ENCODE data around the gene ARRB1. TPM values are rescaled to one million over a fixed set of nuclear protein-coding genes. Genes with fewer than 3 reads are reported as not detected.

Gene ARRB1
- total and polyA plus RNA-seq, 10 of the 15 experiments (the other 5 are each of a cell fraction or from before 2014, with no cell fraction given) = 0.39 to 12.9 (median 1.7) TPM

DNA sequence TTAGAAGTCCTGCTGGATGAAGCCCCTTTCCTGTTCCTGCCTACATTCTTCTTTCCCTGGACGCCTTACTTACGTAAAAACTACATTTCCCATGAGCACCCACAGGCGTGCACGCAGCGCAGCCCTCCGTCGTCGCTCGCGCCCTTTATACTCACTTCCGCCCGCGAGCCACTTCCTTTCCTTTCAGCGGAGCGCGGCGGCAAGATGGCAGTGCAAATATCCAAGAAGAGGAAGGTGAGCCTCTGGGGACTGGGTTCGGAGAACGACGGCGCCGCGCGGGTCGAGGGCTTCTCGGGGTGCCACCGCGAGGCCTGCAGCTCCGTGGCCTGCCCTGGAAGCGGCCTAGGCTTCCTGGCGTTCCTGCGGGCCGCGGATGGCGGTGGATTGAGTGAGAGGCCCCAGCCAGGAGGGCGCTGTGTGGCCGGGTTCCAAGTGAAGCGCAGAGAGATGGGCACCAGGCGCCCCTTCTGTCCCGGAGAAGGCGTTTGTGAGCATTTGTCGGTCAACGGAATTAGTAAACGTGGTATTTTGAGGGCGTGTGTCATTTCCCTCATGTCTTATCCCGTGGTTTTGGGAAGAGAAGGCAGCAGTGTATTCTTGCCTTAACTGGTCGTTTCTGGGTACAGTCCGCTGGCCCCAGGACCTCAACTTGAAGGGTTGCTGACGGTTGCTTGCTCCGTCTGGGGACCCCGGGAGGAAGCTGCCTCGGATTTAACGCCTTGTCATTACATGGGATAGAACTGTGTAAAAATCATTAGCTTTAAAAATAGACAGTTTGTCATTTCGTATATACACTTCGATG lies 48.1 kb upstream of the ARRB1 start, which contains the start of gene RPS3:
RPS3 (plus strand) TSS at position 175 of the 802 bp plus-strand sequence; CDS start at position 205, 30 bp downstream.
- ATAC-seq = peak; percentile 90
- peaks cover 16 to 35% of the 10 kb centered on the region in 2 experiments for H3K36me3 ChIP-seq (ENCODE audit: control insufficient read depth in 2 of 2, insufficient read depth in 2 of 2, low read length in 1 of 2)
- ChIA-PET RAD21 (ENCODE audit: unreplicated experiment) (no interaction called here), CTCF (interaction anchor here (0.6 to 2.6 kb wide), 11 partner anchors 9 to 451 kb away, joined by 3 to 15 read pairs (median 5); no protein-coding TSS in a partner anchor), POLR2A (interaction anchor here (0.9 to 1.6 kb wide), 3 partner anchors 12 to 445 kb away, joined by 3 to 7 read pairs (median 3); no protein-coding TSS in a partner anchor), SMC1A (ENCODE audit: uncharacterized antibody, unreplicated experiment) (interaction anchor here (2.0 to 2.3 kb wide), 2 partner anchors 17 to 130 kb away, joined by 4 to 8 read pairs; no protein-coding TSS in a partner anchor)
- peak within 1 kb of the TSS; percentile 88 for H3K4me3 ChIP-seq
- BruUV-seq (replicated peaks) = TSS peak; percentile 57
- WGBS (ENCODE audit: insufficient coverage, insufficient replicate concordance, low lambda C conversion rate, missing lambda C conversion rate) = under 1% methylated on average over 55 of the region's 55 CpGs
- H3K9ac ChIP-seq (ENCODE audit: control insufficient read depth, insufficient read depth, low read length) = peak within 1 kb of the TSS; percentile 100
- peaks cover 0 to 3% of the 10 kb centered on the region in 2 experiments; a peak in 1 of 4 replicates for H3K27me3 ChIP-seq (replicated peaks in 1 of 2; ENCODE audit: control insufficient read depth in 2 of 2, insufficient read depth in 2 of 2, low read length in 1 of 2)
- FAIRE-seq = peak; percentile 31
- H3K79me2 ChIP-seq (ENCODE audit: control insufficient read depth, insufficient read depth, low read length) = peaks cover 53% of the 10 kb centered on the region
- peaks cover 31% of the 10 kb centered on the region for H4K20me1 ChIP-seq (ENCODE audit: control insufficient read depth, insufficient read depth)
- no peaks in the 10 kb centered on the region for H3K9me3 ChIP-seq (replicated peaks; ENCODE audit: control insufficient read depth, insufficient read depth, low read length)
- in situ Hi-C loops (cut with MboI) (no loop called here), intact Hi-C loops (cut with micrococcal nuclease; ENCODE audit: unreplicated experiment) (no loop called here)
- H3K27ac ChIP-seq (ENCODE audit: control insufficient read depth, insufficient read depth) = peak within 1 kb of the TSS; percentile 98
- H3K4me1 ChIP-seq (ENCODE audit: control insufficient read depth, insufficient read depth, low read length) = no peaks in the 10 kb centered on the region; the same call in 1 of the 2 replicates
- peak; percentile 72 for DNase-seq (ENCODE audit: low read depth, low spot score)
- peak within 1 kb of the TSS; percentile 38 for H3K4me2 ChIP-seq (ENCODE audit: control insufficient read depth, insufficient read depth)
- peak within 1 kb of the TSS; percentile 88 for H2AFZ ChIP-seq (ENCODE audit: control insufficient read depth, low read depth, low read length)
- TF ChIP-seq POLR2A (IDR thresholded peaks at IDR 0.05; ENCODE audit: low read depth, low read length) = peak; percentile 100
- peak; percentile 74 for TF ChIP-seq KLF5 (IDR thresholded peaks at IDR 0.05; ENCODE audit: partially characterized antibody)
- TF ChIP-seq SPI1 (IDR thresholded peaks at IDR 0.05; ENCODE audit: borderline replicate concordance, insufficient read depth, low read depth, low read length) = peak; percentile 85
- TF ChIP-seq HCFC1 (IDR thresholded peaks at IDR 0.05; ENCODE audit: low read length) = peak; percentile 96
- TF ChIP-seq, protein P1, sequence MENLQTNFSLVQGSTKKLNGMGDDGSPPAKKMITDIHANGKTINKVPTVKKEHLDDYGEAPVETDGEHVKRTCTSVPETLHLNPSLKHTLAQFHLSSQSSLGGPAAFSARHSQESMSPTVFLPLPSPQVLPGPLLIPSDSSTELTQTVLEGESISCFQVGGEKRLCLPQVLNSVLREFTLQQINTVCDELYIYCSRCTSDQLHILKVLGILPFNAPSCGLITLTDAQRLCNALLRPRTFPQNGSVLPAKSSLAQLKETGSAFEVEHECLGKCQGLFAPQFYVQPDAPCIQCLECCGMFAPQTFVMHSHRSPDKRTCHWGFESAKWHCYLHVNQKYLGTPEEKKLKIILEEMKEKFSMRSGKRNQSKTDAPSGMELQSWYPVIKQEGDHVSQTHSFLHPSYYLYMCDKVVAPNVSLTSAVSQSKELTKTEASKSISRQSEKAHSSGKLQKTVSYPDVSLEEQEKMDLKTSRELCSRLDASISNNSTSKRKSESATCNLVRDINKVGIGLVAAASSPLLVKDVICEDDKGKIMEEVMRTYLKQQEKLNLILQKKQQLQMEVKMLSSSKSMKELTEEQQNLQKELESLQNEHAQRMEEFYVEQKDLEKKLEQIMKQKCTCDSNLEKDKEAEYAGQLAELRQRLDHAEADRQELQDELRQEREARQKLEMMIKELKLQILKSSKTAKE (IDR thresholded peaks at IDR 0.05; ENCODE audit: low read depth, poor library complexity, severe bottlenecking) = no peak
- TF ChIP-seq KDM1A (IDR thresholded peaks at IDR 0.05; ENCODE audit: borderline replicate concordance) = no peak
- TF ChIP-seq SMC3 (IDR thresholded peaks at IDR 0.05; ENCODE audit: borderline replicate concordance, low read length) = no peak
- TF ChIP-seq NFIC (IDR thresholded peaks at IDR 0.05; ENCODE audit: low read depth, low read length) = no peak
- TF ChIP-seq, protein P2, sequence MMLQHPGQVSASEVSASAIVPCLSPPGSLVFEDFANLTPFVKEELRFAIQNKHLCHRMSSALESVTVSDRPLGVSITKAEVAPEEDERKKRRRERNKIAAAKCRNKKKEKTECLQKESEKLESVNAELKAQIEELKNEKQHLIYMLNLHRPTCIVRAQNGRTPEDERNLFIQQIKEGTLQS (IDR thresholded peaks at IDR 0.05; ENCODE audit: borderline replicate concordance, extremely low read depth, low read depth, low read length) = peak; percentile 52; the same call in 1 of the 2 replicates
- TF ChIP-seq, protein P3, sequence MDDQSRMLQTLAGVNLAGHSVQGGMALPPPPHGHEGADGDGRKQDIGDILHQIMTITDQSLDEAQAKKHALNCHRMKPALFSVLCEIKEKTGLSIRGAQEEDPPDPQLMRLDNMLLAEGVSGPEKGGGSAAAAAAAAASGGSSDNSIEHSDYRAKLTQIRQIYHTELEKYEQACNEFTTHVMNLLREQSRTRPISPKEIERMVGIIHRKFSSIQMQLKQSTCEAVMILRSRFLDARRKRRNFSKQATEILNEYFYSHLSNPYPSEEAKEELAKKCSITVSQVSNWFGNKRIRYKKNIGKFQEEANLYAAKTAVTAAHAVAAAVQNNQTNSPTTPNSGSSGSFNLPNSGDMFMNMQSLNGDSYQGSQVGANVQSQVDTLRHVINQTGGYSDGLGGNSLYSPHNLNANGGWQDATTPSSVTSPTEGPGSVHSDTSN (IDR thresholded peaks at IDR 0.05; ENCODE audit: insufficient replicate concordance, low read depth, low read length) = no peak
- no peak for TF ChIP-seq NR2C2 (IDR thresholded peaks at IDR 0.05; ENCODE audit: borderline replicate concordance, control insufficient read depth, insufficient read length, low read depth)
- TF ChIP-seq REST (IDR thresholded peaks at IDR 0.05; ENCODE audit: low read depth, low read length) = peak; percentile 62; the same call in 1 of the 2 replicates
- no peak for TF ChIP-seq RAD51 (IDR thresholded peaks at IDR 0.05)

Data from GM12878 (cell line).